ENCODE data around the gene NLN. TPM values are rescaled to one million over a fixed set of nuclear protein-coding genes. Genes with fewer than 3 reads are reported as not detected.
"Not testable (repeated sequence)": the region's sequence is repeated elsewhere in the genome, so short reads cannot be mapped to it uniquely, and the experiment has no call there.

Gene NLN
- polyA plus RNA-seq, 4 donors = 20.0 to 46.3 (median 34.7) TPM

DNA sequence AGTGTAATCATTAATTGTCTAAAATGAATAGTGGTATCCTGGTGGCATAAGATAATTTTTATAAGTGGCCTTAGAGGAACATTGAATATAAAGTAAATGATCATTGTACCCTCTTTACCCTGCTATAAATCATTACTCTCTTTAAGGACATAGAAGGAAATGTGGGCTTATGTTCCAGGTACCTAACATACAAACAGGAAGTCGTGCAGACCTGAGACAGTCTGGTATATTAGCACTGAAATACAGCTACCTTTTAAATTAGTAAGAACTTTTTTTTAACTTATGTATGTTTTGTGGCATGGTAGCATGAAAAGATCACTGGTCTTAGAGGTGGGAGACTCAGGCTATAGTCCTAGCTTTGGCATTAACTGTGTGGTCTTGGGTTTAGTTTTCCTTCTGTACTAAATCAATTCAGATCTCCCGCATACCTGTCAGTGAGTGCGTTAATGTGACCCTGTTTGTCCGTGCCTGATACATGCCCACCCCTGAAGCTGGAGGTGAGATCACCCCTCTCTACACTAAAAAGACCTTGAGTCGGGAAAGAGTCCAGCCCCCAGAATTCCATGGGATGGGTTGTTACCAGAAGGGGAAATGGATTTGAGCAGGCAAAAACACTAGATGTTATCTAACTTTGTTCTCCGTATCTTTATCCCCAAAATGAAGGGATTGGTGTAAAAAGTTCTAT lies 145.0 kb downstream of the NLN start:
- DNase-seq (ENCODE audit: low read depth in 4 of 4, low spot score in 3 of 4) = no peak

DNA sequence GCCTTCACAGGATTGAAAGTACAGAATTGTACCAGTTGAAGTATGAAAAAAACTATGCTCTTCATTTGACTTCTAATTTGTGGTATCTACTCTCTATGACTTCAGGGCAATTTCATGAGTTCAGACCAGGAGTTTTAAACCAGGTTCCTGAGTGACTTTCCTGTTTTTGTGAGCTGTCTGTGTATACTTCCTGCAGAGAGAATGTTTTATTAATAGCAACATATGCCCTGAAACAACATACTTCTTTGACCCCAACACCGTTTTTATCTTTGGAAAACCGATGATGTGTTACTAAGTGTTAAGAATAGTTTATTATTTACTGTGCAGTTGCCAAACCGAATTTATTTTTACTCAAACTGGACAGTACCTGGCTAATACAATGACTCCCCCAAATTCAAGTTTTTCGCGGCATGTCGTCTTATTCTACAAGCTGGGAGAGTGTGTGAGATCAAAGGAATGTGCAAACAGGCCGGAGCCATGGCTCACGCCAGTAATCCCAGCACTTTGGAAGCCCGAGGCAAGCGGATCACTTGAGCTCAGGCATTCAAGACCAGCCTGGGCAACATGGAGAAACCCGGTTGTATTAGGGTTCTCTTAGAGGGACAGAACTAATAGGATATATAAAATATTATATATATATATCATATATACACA lies 145.7 kb downstream of the NLN start:
- peak in 1 of 4 donors; percentile 12 for DNase-seq (ENCODE audit: low read depth in 4 of 4, low spot score in 3 of 4)

DNA sequence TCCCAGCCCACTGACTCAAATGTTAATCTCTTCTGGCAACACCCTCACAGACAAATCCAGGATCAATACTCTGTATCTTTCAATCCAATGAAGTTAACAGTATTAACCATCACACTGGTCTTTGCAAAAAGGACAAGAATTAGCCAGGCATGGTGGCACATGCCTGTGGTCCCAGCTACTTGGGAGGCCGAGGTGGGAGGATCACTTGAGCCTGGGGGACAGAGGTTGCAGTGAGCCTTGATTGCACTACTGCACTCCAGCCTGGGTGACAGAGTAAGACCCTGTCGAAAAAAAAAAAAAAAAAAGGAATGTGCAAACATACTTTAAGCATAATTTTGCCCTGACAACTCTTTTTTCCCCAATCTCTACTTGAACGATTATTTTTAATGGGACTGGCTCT lies 146.5 kb downstream of the NLN start:
- no peak for DNase-seq (ENCODE audit: low read depth in 4 of 4, low spot score in 3 of 4)

DNA sequence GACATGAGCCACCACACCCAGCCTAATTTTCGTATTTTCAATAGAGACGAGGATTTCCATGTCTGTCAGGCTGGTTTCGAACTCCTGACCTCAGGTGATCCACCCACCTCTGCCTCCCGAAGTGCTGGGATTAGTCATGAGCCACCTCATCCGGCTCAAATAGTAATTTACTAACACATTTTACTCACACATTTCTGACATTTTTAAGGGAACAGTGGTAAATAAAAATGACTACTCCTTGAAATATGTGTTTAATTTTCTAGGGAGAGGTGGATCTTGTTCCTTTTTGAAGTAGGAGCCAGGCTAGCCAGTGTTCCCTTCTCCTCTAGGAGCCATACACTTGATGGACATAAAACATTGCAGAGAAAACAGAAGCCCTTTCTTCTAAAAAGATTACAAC lies 149.2 kb downstream of the NLN start:
- no peak for DNase-seq (ENCODE audit: low read depth in 4 of 4, low spot score in 3 of 4)

DNA sequence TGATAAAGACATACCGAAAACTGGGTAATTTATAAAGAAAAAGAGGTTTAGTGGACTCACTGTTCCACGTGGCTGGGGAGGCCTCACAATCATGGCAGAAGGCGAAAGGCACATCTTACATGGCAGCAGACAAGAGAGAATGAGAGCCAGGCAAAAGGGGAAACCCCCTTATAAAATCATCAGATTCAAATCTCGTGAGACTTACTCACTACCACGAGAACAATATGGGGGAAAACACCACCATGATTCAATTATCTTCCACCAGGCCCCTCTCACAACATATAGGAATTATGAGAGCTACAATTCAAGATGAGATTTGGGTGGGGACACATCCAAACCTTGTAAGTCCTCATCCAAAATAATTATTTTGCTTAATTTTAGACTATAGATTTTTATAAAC lies 149.8 kb downstream of the NLN start:
- not testable (repeated sequence) for DNase-seq (ENCODE audit: low read depth in 4 of 4, low spot score in 3 of 4)

DNA sequence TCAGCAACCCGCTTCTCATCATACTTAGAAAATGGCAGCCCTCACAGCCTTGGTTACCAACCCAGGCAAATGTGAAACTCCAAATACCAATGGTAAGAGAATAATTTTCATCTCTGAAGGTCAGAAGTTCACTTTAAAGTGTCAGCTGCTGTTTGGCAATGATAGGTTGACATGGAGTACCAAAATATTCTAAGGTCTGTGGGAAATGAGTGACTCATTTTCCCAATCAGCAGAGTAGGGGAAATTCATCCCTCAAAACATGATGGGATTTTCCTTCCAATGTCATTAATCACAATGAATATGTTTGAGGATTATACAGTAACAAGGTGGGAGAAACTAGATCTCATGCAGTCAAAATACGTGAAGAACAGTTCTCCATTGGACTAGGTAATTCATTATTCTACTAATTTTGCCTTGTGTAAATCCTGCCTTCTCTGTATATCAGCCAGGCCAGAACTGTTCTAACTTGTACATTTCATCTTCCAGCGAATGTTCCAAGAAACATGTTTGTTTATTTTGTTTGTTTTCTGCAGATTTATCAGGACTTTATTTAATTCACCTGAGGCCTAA lies 151.3 kb downstream of the NLN start:
- no peak for DNase-seq (ENCODE audit: low read depth in 4 of 4, low spot score in 3 of 4)

DNA sequence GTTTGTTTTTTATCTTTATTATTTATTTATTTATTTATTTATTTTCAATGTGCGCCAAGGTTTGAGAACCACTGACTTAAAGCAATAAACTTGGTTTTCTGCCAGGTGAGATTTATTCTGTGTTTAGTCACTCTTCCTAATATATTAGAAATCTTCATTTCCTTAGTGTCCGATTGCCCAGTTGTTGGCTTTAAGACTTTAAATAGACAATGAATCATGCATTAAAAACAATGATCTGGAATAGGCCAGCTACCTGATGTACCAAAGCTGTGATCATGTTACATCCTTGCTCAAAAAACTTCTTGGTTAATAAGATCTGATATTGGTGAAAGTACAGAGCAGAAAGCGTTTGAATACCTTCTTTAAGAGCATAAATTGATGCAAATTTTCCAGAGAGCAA lies 152.2 kb downstream of the NLN start:
- no peak for DNase-seq (ENCODE audit: low read depth in 4 of 4, low spot score in 3 of 4)

DNA sequence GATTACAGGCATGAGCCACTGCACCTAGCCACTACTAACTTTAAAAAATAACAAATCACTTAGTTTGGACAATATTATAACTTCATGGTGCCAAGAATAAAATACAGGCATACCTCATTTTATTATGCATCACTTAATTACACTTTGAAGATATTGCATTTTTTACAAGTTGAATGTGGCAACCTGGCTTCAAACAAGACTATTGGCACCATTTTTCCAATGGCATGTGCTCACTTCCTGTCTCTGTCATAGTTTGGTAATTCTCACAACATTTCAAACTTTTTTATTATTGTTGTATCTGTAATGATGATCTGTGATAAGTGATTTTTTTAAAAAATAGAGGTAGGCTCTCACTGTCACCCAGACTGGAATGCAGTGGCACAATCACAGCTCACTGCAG lies 154.5 kb downstream of the NLN start:
- DNase-seq (ENCODE audit: low read depth in 4 of 4, low spot score in 3 of 4) = no peak

DNA sequence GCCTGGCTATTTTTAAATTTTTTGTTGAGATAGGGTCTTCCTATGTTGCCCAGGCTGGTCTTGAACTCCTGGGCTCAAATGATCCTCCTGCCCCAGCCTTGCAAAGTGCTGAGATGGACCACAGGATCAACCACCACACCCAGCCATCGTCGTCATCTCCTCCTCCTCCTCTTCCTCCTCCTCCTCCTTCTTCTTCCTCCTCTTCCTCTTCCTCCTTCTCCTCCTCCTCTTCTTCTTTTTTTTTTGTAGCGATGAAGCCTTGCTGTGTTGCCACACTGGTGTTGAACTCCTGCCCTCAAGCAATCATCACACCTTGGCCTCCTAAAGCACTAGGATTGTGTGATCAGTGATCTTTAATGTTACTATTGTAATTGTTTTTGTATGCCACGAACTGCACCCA lies 155.0 kb downstream of the NLN start:
- DNase-seq (ENCODE audit: low read depth in 4 of 4, low spot score in 3 of 4) = no peak

Other genes with a start within 250 kb of the NLN start
- gene ADAMTS6, start 240.3 kb upstream of the NLN start, polyA plus RNA-seq (ENCODE audit: insufficient read length in 4 of 4) = 1 to 10 TPM; 2.6 to 8.1 (median 3.0) TPM
- 10 to 100 TPM; 32.0 to 40.1 (median 37.3) TPM for gene CENPK, start 159.0 kb upstream of the NLN start, polyA plus RNA-seq (ENCODE audit: insufficient read length in 4 of 4)
- 10 to 100 TPM; 64.0 to 90.9 (median 77.8) TPM for gene PPWD1, start 158.9 kb upstream of the NLN start, polyA plus RNA-seq (ENCODE audit: insufficient read length in 4 of 4)
- gene TRIM23, start 97.9 kb upstream of the NLN start, polyA plus RNA-seq (ENCODE audit: insufficient read length in 4 of 4) = 10 to 100 TPM; 23.9 to 26.1 (median 24.5) TPM
- 1 to 10 TPM; 3.5 to 5.5 (median 4.2) TPM for gene SHLD3, start 97.2 kb upstream of the NLN start, polyA plus RNA-seq (ENCODE audit: insufficient read length in 4 of 4)
- 10 to 100 TPM; 27.1 to 35.7 (median 33.0) TPM for gene TRAPPC13, start 97.2 kb upstream of the NLN start, polyA plus RNA-seq (ENCODE audit: insufficient read length in 4 of 4)
- gene SGTB, start 96 bp upstream of the NLN start, polyA plus RNA-seq (ENCODE audit: insufficient read length in 4 of 4) = 10 to 100 TPM in 3 of 4 donors, 1 to 10 TPM in 1; 8.6 to 10.7 (median 10.2) TPM
- gene ERBIN, start 204.4 kb downstream of the NLN start, polyA plus RNA-seq (ENCODE audit: insufficient read length in 4 of 4) = 100 to 1,000 TPM in 3 of 4 donors, 10 to 100 TPM in 1; 67.7 to 128 (median 109) TPM